CD4-positive, alpha-beta memory T cell (primary cell): ENCODE results near the gene CASP8AP2. TPM values are rescaled to one million over a fixed set of nuclear protein-coding genes. Genes with fewer than 3 reads are reported as not detected.

Experiments used
- CTCF ChIA-PET: fragments of 350-600 bp; sonication (Branson Sonifier 250); formaldehyde crosslinking; loops from one replicate; lab custom pipeline; 2021; ENCODE audit warnings: inconsistent platforms; ENCODE audit not compliant: partially characterized antibody; lab: Charles Lee
- POLR2A ChIA-PET: fragments of 350-600 bp; sonication (Branson Sonifier 250); formaldehyde crosslinking; loops from one replicate; lab custom pipeline; 2021; ENCODE audit not compliant: partially characterized antibody; lab: Charles Lee
- DNase-seq, 5 donors: peaks; one replicate each; pipeline versions ENCODE4 v3.0.0 to v3.0.0-alpha.2; 2020 to 2022; ENCODE audit warnings: mixed read lengths in 1 of 5
- H3K27ac ChIP-seq: one replicate; pipeline ENCODE4 v1.7.0; 2013; ENCODE audit warnings: low read depth, low read length
- H3K27me3 ChIP-seq: 2 replicates; pipeline ENCODE4 v1.7.0; 2013; ENCODE audit warnings: mild to moderate bottlenecking, low read length, moderate library complexity; ENCODE audit not compliant: insufficient read depth
- H3K36me3 ChIP-seq: 2 replicates; pipeline ENCODE4 v1.7.0; 2013; ENCODE audit warnings: mild to moderate bottlenecking, low read length, moderate library complexity; ENCODE audit not compliant: insufficient read depth
- H3K4me1 ChIP-seq: 2 replicates; pipeline ENCODE4 v1.7.0; 2013; ENCODE audit warnings: mild to moderate bottlenecking, low read length, moderate library complexity; ENCODE audit not compliant: insufficient read depth
- H3K4me3 ChIP-seq, 2 donors: one replicate each; pipeline ENCODE4 v1.7.0; 2013; ENCODE audit warnings: low read length in 2 of 2, mild to moderate bottlenecking in 1 of 2
- H3K9me3 ChIP-seq, 2 donors: one replicate each; pipeline ENCODE4 v1.7.0; 2013; ENCODE audit warnings: low read length in 2 of 2, control low read depth in 1 of 2; ENCODE audit not compliant: control insufficient read depth in 1 of 2
- H3K27ac Mint-ChIP-seq, 7 donors: one replicate each; pipeline ENCODE4 v1.8.0; 2020 to 2021; ENCODE audit warnings: mixed read lengths in 7 of 7, mild to moderate bottlenecking in 6 of 7, inconsistent platforms in 3 of 7, moderate library complexity in 3 of 7
- H3K27me3 Mint-ChIP-seq, 2 donors: one replicate each; pipeline ENCODE4 v1.8.0; 2020 to 2021; ENCODE audit warnings: mixed read lengths in 2 of 2
- H3K36me3 Mint-ChIP-seq, 2 donors: one replicate each; pipeline ENCODE4 v1.8.0; 2020 to 2021; ENCODE audit warnings: mixed read lengths in 2 of 2, inconsistent platforms in 1 of 2, mild to moderate bottlenecking in 1 of 2
- H3K4me1 Mint-ChIP-seq, 4 donors: one replicate each; pipeline ENCODE4 v1.8.0; 2020 to 2021; ENCODE audit warnings: mixed read lengths in 4 of 4, mild to moderate bottlenecking in 1 of 4
- H3K4me3 Mint-ChIP-seq, 8 donors: one replicate each; pipeline ENCODE4 v1.8.0; 2020 to 2021; ENCODE audit warnings: mixed read lengths in 8 of 8, mild to moderate bottlenecking in 7 of 8, moderate library complexity in 6 of 8, inconsistent platforms in 3 of 8
- H3K9me3 Mint-ChIP-seq, 8 donors: one replicate each; pipeline ENCODE4 v1.8.0; 2020 to 2021; ENCODE audit warnings: mixed read lengths in 8 of 8, mild to moderate bottlenecking in 5 of 8, inconsistent platforms in 3 of 8, moderate library complexity in 1 of 8
- intact Hi-C: fragments of 100-400 bp; cut with micrococcal nuclease; formaldehyde crosslinking; loops from one replicate; pipeline ENCODE4 v1.15.1; 2023
- polyA plus RNA-seq, 2 donors: library from polyadenylated mRNA; unstranded; fragments of 300-500 nt; fragmentation: Illumina TruSeq; gene quantifications; one replicate each; pipeline ENCODE4 v1.2.3, GENCODE V29; 2021
- total RNA-seq, 2 experiments: library from RNA; stranded (reverse); gene quantifications; one replicate each; pipeline ENCODE4 v1.2.3, GENCODE V29; 2021

CASP8AP2 gene
- total and polyA plus RNA-seq, 4 experiments from 2014 or later: 33.9 to 61.7 (median 60.0) TPM

- Histone ChIP-seq H3K27ac (no peak overlapping the region), H3K4me3 (no peak overlapping the region), H3K27me3 (no peaks in the 10 kb centered on the region), H3K9me3 (no peaks in the 10 kb centered on the region), H3K4me1 (peaks cover 7% of the 10 kb centered on the region), H3K36me3 (peaks cover 40% of the 10 kb centered on the region)
- Mint-ChIP-seq H3K27me3 (no peaks in the 10 kb centered on the region), H3K4me1 (peaks cover 4 to 16% (median 10%) of the 10 kb centered on the region in 4 donors), H3K9me3 (peaks cover 0 to 1% (median 0%) of the 10 kb centered on the region in 8 donors), H3K27ac (peak overlapping the region in 2 of 7 donors; percentile 23 to 51), H3K36me3 (peaks cover 40 to 53% of the 10 kb centered on the region in 2 donors), H3K4me3 (peak overlapping the region in 1 of 8 donors; percentile 4)
- DNase-seq: no peak
- POLR2A ChIA-PET: no interaction called here
- CTCF ChIA-PET: interaction anchor here (0.9 kb wide), 1 partner anchor 68 kb away, joined by 3 read pairs; no protein-coding TSS in a partner anchor
- intact Hi-C loops: no loop called here
Measured at GRCh38 chr6:89853068-89853467, 23.4 kb downstream of the CASP8AP2 start.

- Histone ChIP-seq H3K4me1 (no peaks in the 10 kb centered on the region), H3K36me3 (peaks cover 59% of the 10 kb centered on the region), H3K9me3 (no peaks in the 10 kb centered on the region), H3K4me3 (no peak overlapping the region), H3K27ac (no peak overlapping the region), H3K27me3 (no peaks in the 10 kb centered on the region)
- H3K27me3 Mint-ChIP-seq: no peaks in the 10 kb centered on the region
- DNase-seq: no peak
- H3K4me3 Mint-ChIP-seq: no peak overlapping the region
- H3K9me3 Mint-ChIP-seq: no peaks in the 10 kb centered on the region
- intact Hi-C loops: no loop called here
- POLR2A ChIA-PET: interaction anchor here (2.1 kb wide), 1 partner anchor 29 kb away, joined by 6 read pairs; no protein-coding TSS in a partner anchor
- H3K4me1 Mint-ChIP-seq: peaks cover 9 to 21% (median 14%) of the 10 kb centered on the region in 4 donors
- H3K36me3 Mint-ChIP-seq: peaks cover 48 to 66% of the 10 kb centered on the region in 2 donors
- CTCF ChIA-PET: interaction anchor here (1.0 kb wide), 1 partner anchor 9 kb away, joined by 3 read pairs; no protein-coding TSS in a partner anchor
- H3K27ac Mint-ChIP-seq: no peak overlapping the region
Measured at GRCh38 chr6:89858041-89858440, 28.4 kb downstream of the CASP8AP2 start.

- intact Hi-C loops: no loop called here
- H3K27ac Mint-ChIP-seq: peak overlapping the region in 6 of 7 donors; percentile 50 to 75 (median 64)
- Histone ChIP-seq H3K27me3 (no peaks in the 10 kb centered on the region), H3K36me3 (peaks cover 52% of the 10 kb centered on the region), H3K4me1 (no peaks in the 10 kb centered on the region), H3K9me3 (no peaks in the 10 kb centered on the region), H3K4me3 (no peak overlapping the region), H3K27ac (no peak overlapping the region)
- CTCF ChIA-PET: no interaction called here
- no peak for DNase-seq
- POLR2A ChIA-PET: no interaction called here
- H3K36me3 Mint-ChIP-seq: peaks cover 56 to 62% of the 10 kb centered on the region in 2 donors
- H3K9me3 Mint-ChIP-seq: no peaks in the 10 kb centered on the region
- no peaks in the 10 kb centered on the region for H3K27me3 Mint-ChIP-seq
- peak overlapping the region in 1 of 8 donors; percentile 15 for H3K4me3 Mint-ChIP-seq
- H3K4me1 Mint-ChIP-seq: peaks cover 11 to 19% (median 15%) of the 10 kb centered on the region in 4 donors
Measured at GRCh38 chr6:89859744-89860143, 30.1 kb downstream of the CASP8AP2 start.

- no peak overlapping the region for H3K4me3 Mint-ChIP-seq
- H3K27ac Mint-ChIP-seq: peak overlapping the region in 2 of 7 donors; percentile 1 to 35
- H3K27me3 Mint-ChIP-seq: no peaks in the 10 kb centered on the region
Measured at GRCh38 chr6:89862273-89862672, 32.6 kb downstream of the CASP8AP2 start.

GRCh38 chr6:89862698-89863097 is 33.0 kb downstream of the CASP8AP2 start:
- Histone ChIP-seq H3K27me3 (no peaks in the 10 kb centered on the region), H3K4me3 (no peak overlapping the region), H3K27ac (no peak overlapping the region), H3K36me3 (peaks cover 44% of the 10 kb centered on the region), H3K4me1 (no peaks in the 10 kb centered on the region), H3K9me3 (no peaks in the 10 kb centered on the region)
- ChIA-PET CTCF (interaction anchor here (1.1 kb wide), 1 partner anchor 77 kb away, joined by 6 read pairs; no protein-coding TSS in a partner anchor), POLR2A (no interaction called here)
- Mint-ChIP-seq H3K4me1 (peaks cover 10 to 19% (median 15%) of the 10 kb centered on the region in 4 donors), H3K4me3 (no peak overlapping the region), H3K27me3 (no peaks in the 10 kb centered on the region), H3K27ac (peak overlapping the region in 4 of 7 donors; percentile 1 to 38 (median 22)), H3K36me3 (peaks cover 61 to 62% of the 10 kb centered on the region in 2 donors), H3K9me3 (peaks cover 0 to under 1% (median 0%) of the 10 kb centered on the region in 8 donors)
- intact Hi-C loops: no loop called here
- DNase-seq: no peak

More at GRCh38 chr6:89862273-89862672, 32.6 kb downstream of the CASP8AP2 start:
- DNase-seq: no peak
- Histone ChIP-seq H3K27ac (no peak overlapping the region), H3K36me3 (peaks cover 40% of the 10 kb centered on the region), H3K9me3 (no peaks in the 10 kb centered on the region), H3K27me3 (no peaks in the 10 kb centered on the region), H3K4me1 (no peaks in the 10 kb centered on the region), H3K4me3 (no peak overlapping the region)
- H3K36me3 Mint-ChIP-seq: peaks cover 56 to 58% of the 10 kb centered on the region in 2 donors
- POLR2A ChIA-PET: no interaction called here
- peaks cover 10 to 19% (median 15%) of the 10 kb centered on the region in 4 donors for H3K4me1 Mint-ChIP-seq
- H3K9me3 Mint-ChIP-seq: no peaks in the 10 kb centered on the region
- CTCF ChIA-PET: interaction anchor here (1.1 kb wide), 1 partner anchor 78 kb away, joined by 6 read pairs; no protein-coding TSS in a partner anchor
- intact Hi-C loops: no loop called here

- ChIA-PET CTCF (no interaction called here), POLR2A (no interaction called here)
- H3K9me3 ChIP-seq: no peaks in the 10 kb centered on the region
- Mint-ChIP-seq H3K4me3 (no peak overlapping the region), H3K27ac (no peak overlapping the region), H3K36me3 (peaks cover 61 to 68% of the 10 kb centered on the region in 2 donors), H3K27me3 (no peaks in the 10 kb centered on the region), H3K4me1 (peaks cover 4 to 10% (median 7%) of the 10 kb centered on the region in 4 donors), H3K9me3 (peaks cover 0 to 2% (median 0%) of the 10 kb centered on the region in 8 donors)
- no peak overlapping the region for H3K27ac ChIP-seq
- intact Hi-C loops: no loop called here
- H3K36me3 ChIP-seq: peaks cover 32% of the 10 kb centered on the region
- DNase-seq: no peak
- no peaks in the 10 kb centered on the region for H3K27me3 ChIP-seq
- H3K4me1 ChIP-seq: no peaks in the 10 kb centered on the region
- H3K4me3 ChIP-seq: no peak overlapping the region
Measured at GRCh38 chr6:89866024-89866678, 36.5 kb downstream of the CASP8AP2 start.

GRCh38 chr6:89873721-89874120 is 44.0 kb downstream of the CASP8AP2 start:
- no peak overlapping the region for H3K27ac Mint-ChIP-seq
- Histone ChIP-seq H3K9me3 (no peaks in the 10 kb centered on the region), H3K36me3 (peaks cover 6% of the 10 kb centered on the region), H3K4me3 (no peak overlapping the region), H3K27me3 (no peaks in the 10 kb centered on the region), H3K27ac (no peak overlapping the region), H3K4me1 (no peaks in the 10 kb centered on the region)
- H3K36me3 Mint-ChIP-seq: peaks cover 29 to 32% of the 10 kb centered on the region in 2 donors
- no peak for DNase-seq
- POLR2A ChIA-PET: interaction anchor here (1.1 kb wide), 1 partner anchor 59 kb away, joined by 3 read pairs; no protein-coding TSS in a partner anchor
- intact Hi-C loops: no loop called here
- H3K4me1 Mint-ChIP-seq: peaks cover 0 to 4% (median 3%) of the 10 kb centered on the region in 4 donors
- no peaks in the 10 kb centered on the region for H3K9me3 Mint-ChIP-seq
- no peak overlapping the region for H3K4me3 Mint-ChIP-seq
- no peaks in the 10 kb centered on the region for H3K27me3 Mint-ChIP-seq
- CTCF ChIA-PET: interaction anchor here (0.9 to 1.0 kb wide), 3 partner anchors 45 to 422 kb away, joined by 3 read pairs; no protein-coding TSS in a partner anchor
